HUES6 (cell line): ENCODE measurements around the gene ZFP92.

Experiments
- H3K27ac ChIP-seq: 2 replicates; pipeline ENCODE4 v1.7.0; 2013; ENCODE audit warnings: low read depth, mild to moderate bottlenecking, low read length, inconsistent platforms
- H3K27me3 ChIP-seq: 2 replicates; pipeline ENCODE4 v1.6.1; 2013; ENCODE audit warnings: low read length; ENCODE audit not compliant: control insufficient read depth, insufficient read depth
- H3K36me3 ChIP-seq: 2 replicates; pipeline ENCODE4 v1.6.1; 2013; ENCODE audit warnings: low read length; ENCODE audit not compliant: control insufficient read depth, insufficient read depth
- H3K4me1 ChIP-seq: 2 replicates; pipeline ENCODE4 v1.6.1; 2013; ENCODE audit warnings: low read length; ENCODE audit not compliant: control insufficient read depth, insufficient read depth
- H3K4me3 ChIP-seq: 2 replicates; pipeline ENCODE4 v1.5.1; 2013; ENCODE audit warnings: low read depth, low read length
- H3K9ac ChIP-seq: one replicate; pipeline ENCODE4 v1.6.1; 2013; ENCODE audit warnings: mild to moderate bottlenecking, low read length
- H3K9me3 ChIP-seq: 2 replicates; pipeline ENCODE4 v1.6.1; 2013; ENCODE audit warnings: low read depth, low read length; ENCODE audit not compliant: control insufficient read depth, insufficient read depth

Gene ZFP92

GRCh38 chrX:153457136-153457825 lies 46.0 kb downstream of the ZFP92 start:
- Histone ChIP-seq H3K27ac (no peak overlapping the region), H3K27me3 (no peaks in the 10 kb centered on the region), H3K4me1 (no peaks in the 10 kb centered on the region), H3K9me3 (peaks cover 31% of the 10 kb centered on the region; the same call in 1 of the 2 replicates), H3K9ac (no peak overlapping the region), H3K36me3 (peaks cover 53% of the 10 kb centered on the region), H3K4me3 (no peak overlapping the region)

GRCh38 chrX:153457827-153458466 lies 46.7 kb downstream of the ZFP92 start:
- Histone ChIP-seq H3K4me1 (no peaks in the 10 kb centered on the region), H3K9me3 (peaks cover 38% of the 10 kb centered on the region; the same call in 1 of the 2 replicates), H3K27ac (no peak overlapping the region), H3K4me3 (no peak overlapping the region), H3K9ac (no peak overlapping the region), H3K27me3 (no peaks in the 10 kb centered on the region), H3K36me3 (peaks cover 59% of the 10 kb centered on the region)

- peaks cover 43% of the 10 kb centered on the region; the same call in 1 of the 2 replicates for H3K9me3 ChIP-seq
- no peaks in the 10 kb centered on the region for H3K27me3 ChIP-seq
- H3K36me3 ChIP-seq = peaks cover 60% of the 10 kb centered on the region
- no peak overlapping the region for H3K4me3 ChIP-seq
- no peak overlapping the region for H3K27ac ChIP-seq
- H3K4me1 ChIP-seq = no peaks in the 10 kb centered on the region
- no peak overlapping the region for H3K9ac ChIP-seq
Measured at GRCh38 chrX:153458476-153458875, 47.2 kb downstream of the ZFP92 start.

GRCh38 chrX:153459986-153460385 lies 48.7 kb downstream of the ZFP92 start:
- H3K27me3 ChIP-seq = no peaks in the 10 kb centered on the region
- H3K4me3 ChIP-seq = no peak overlapping the region
- H3K4me1 ChIP-seq = no peaks in the 10 kb centered on the region
- peaks cover 50% of the 10 kb centered on the region; the same call in 1 of the 2 replicates for H3K9me3 ChIP-seq
- H3K27ac ChIP-seq = no peak overlapping the region
- no peak overlapping the region for H3K9ac ChIP-seq
- H3K36me3 ChIP-seq = peaks cover 62% of the 10 kb centered on the region

- Histone ChIP-seq H3K9ac (no peak overlapping the region), H3K27ac (no peak overlapping the region), H3K4me1 (no peaks in the 10 kb centered on the region), H3K4me3 (no peak overlapping the region), H3K27me3 (no peaks in the 10 kb centered on the region), H3K36me3 (peaks cover 56% of the 10 kb centered on the region), H3K9me3 (peaks cover 47% of the 10 kb centered on the region; the same call in 1 of the 2 replicates)
Measured at GRCh38 chrX:153460826-153461225, 49.6 kb downstream of the ZFP92 start.
